Measurements from ENCODE around the gene AAMP. TPM values are rescaled to one million over a fixed set of nuclear protein-coding genes. Genes with fewer than 3 reads are reported as not detected.
A peak's percentile ranks its signal among the peaks of the same experiment; 100 is the strongest.

The AAMP gene
- total RNA-seq, 1 donor from 2014 or later = 82.2 TPM

DNA sequence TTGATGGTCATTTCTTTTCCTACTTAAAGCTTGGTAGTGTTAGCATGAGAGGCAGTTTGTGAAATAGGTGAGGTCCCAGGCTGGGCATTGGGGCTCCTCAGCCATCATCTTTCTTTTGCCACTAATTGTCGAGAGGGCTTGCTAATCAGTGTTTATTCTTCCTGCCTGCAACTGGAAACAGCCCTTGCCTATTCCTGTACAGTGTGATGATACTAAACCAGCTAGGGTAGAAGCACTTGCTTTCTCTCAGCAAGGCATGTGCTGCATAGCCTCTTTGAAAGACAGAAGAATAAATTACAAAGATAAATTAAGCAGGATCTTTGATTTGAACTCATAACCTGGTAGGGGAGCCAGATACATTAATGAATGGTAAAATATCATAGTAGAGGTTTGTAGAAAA is 25.7 kb downstream of the AAMP start:
- Mint-ChIP-seq H3K4me3 (peak overlapping the region; percentile 65), H3K27ac (peak overlapping the region; percentile 86), H3K9me3 (no peaks in the 10 kb centered on the region), H3K4me1 (ENCODE audit: unreplicated experiment) (peaks cover 8% of the 10 kb centered on the region), H3K36me3 (peaks cover 19% of the 10 kb centered on the region), H3K27me3 (no peaks in the 10 kb centered on the region)
- no peak for DNase-seq (ENCODE audit: extremely low spot score, unreplicated experiment)
- TF ChIP-seq, protein P1, sequence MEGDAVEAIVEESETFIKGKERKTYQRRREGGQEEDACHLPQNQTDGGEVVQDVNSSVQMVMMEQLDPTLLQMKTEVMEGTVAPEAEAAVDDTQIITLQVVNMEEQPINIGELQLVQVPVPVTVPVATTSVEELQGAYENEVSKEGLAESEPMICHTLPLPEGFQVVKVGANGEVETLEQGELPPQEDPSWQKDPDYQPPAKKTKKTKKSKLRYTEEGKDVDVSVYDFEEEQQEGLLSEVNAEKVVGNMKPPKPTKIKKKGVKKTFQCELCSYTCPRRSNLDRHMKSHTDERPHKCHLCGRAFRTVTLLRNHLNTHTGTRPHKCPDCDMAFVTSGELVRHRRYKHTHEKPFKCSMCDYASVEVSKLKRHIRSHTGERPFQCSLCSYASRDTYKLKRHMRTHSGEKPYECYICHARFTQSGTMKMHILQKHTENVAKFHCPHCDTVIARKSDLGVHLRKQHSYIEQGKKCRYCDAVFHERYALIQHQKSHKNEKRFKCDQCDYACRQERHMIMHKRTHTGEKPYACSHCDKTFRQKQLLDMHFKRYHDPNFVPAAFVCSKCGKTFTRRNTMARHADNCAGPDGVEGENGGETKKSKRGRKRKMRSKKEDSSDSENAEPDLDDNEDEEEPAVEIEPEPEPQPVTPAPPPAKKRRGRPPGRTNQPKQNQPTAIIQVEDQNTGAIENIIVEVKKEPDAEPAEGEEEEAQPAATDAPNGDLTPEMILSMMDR (conservative IDR thresholded peaks at IDR 0.05) = no peak

DNA sequence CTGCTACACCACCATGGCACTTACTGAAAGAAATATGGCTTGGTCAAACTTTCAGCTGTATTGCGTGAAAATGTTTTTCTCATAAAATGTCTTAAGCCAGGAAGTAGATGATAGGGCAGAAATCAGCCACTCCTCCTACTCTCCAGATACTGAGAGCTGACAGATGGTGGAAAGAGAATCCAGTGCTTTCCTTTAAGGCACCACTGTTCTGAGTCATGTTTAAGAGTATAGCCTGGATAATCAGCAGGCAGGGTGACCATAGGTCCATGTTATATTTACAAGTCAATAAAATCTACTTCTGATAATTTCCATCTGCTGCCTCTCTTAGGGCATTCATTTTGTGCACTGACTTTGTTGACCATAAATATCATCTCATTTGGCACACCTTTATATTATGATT is 31.1 kb downstream of the AAMP start:
- H3K4me3 Mint-ChIP-seq = no peak overlapping the region
- H3K36me3 Mint-ChIP-seq = peaks cover 25% of the 10 kb centered on the region

DNA sequence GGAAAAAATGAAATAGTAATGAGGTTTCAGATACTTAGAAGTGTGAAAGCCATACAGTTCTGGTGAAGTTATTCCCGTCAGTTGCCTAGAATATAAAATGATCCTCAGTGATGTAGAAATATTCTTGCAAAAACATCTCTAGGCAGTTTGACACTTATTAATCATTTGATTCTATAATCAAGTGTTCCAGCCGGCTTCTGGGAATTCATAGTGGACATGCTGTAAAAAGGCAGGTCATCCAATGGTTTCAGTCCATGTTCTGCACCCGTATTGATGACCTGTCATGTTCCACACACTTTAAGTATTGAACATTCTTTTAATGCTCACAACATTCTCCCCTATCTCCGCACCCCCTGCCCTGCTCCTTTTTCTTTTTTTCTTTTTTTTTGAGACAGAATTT is 33.1 kb downstream of the AAMP start:
- TF ChIP-seq, protein P1 (conservative IDR thresholded peaks at IDR 0.05) = no peak
- no peak for DNase-seq (ENCODE audit: extremely low spot score, unreplicated experiment)
- H3K4me3 Mint-ChIP-seq = no peak overlapping the region
- H3K4me1 Mint-ChIP-seq (ENCODE audit: unreplicated experiment) = no peaks in the 10 kb centered on the region
- no peak overlapping the region for H3K27ac Mint-ChIP-seq
- H3K36me3 Mint-ChIP-seq = peaks cover 31% of the 10 kb centered on the region
- no peaks in the 10 kb centered on the region for H3K9me3 Mint-ChIP-seq
- no peaks in the 10 kb centered on the region for H3K27me3 Mint-ChIP-seq

More for the DNA sequence above, 31.1 kb downstream of the AAMP start:
- TF ChIP-seq, protein P1 (conservative IDR thresholded peaks at IDR 0.05) = no peak
- H3K9me3 Mint-ChIP-seq = no peaks in the 10 kb centered on the region
- no peaks in the 10 kb centered on the region for H3K4me1 Mint-ChIP-seq (ENCODE audit: unreplicated experiment)
- no peak for DNase-seq (ENCODE audit: extremely low spot score, unreplicated experiment)
- H3K27me3 Mint-ChIP-seq = no peaks in the 10 kb centered on the region
- no peak overlapping the region for H3K27ac Mint-ChIP-seq

DNA sequence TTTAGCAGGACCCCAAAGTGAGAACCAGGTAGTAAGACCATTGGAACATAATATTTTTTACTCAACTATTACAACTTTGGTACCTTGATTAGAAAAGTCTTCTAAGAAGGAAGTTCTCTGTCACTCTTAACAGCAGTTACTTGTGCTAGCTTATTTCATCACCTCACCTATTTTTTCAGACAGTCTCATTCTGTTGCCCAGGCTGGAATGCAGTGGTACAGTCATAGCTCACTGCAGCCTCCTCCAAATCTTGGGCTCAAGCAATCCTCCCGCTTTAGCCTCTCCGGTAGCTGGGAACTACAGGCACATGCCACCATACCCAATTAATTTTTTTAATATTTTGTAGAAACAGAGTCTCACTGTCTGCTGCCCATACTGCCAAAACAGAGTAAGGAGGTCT is 34.9 kb downstream of the AAMP start:
- no peak overlapping the region for H3K27ac Mint-ChIP-seq
- H3K9me3 Mint-ChIP-seq = no peaks in the 10 kb centered on the region
- H3K4me1 Mint-ChIP-seq (ENCODE audit: unreplicated experiment) = no peaks in the 10 kb centered on the region
- no peak for DNase-seq (ENCODE audit: extremely low spot score, unreplicated experiment)
- no peak overlapping the region for H3K4me3 Mint-ChIP-seq
- TF ChIP-seq, protein P1 (conservative IDR thresholded peaks at IDR 0.05) = no peak
- H3K36me3 Mint-ChIP-seq = peaks cover 41% of the 10 kb centered on the region
- no peaks in the 10 kb centered on the region for H3K27me3 Mint-ChIP-seq

DNA sequence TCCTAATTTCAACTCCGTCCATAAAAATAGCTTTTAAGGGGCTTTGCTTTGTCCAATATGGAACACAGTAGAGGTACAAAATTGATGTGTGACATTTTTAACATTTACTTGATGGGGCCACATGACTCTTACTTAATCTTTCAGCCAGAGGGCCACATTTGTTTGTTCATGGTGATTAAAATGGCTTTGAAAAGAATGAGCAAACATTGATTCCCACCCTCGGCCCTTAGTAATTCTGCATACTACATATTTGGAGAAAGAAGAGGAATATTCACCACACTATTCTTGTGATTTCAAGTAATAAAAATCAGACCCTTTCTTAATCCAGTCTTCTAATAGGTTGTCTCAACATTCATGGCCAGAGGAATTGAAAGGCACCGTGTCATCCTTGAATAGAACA is 35.4 kb downstream of the AAMP start:
- H3K27me3 Mint-ChIP-seq = no peaks in the 10 kb centered on the region
- H3K36me3 Mint-ChIP-seq = peaks cover 41% of the 10 kb centered on the region
- H3K4me3 Mint-ChIP-seq = no peak overlapping the region
- H3K9me3 Mint-ChIP-seq = no peaks in the 10 kb centered on the region
- H3K27ac Mint-ChIP-seq = peak overlapping the region; percentile 12
- TF ChIP-seq, protein P1 (conservative IDR thresholded peaks at IDR 0.05) = no peak
- H3K4me1 Mint-ChIP-seq (ENCODE audit: unreplicated experiment) = no peaks in the 10 kb centered on the region
- no peak for DNase-seq (ENCODE audit: extremely low spot score, unreplicated experiment)

DNA sequence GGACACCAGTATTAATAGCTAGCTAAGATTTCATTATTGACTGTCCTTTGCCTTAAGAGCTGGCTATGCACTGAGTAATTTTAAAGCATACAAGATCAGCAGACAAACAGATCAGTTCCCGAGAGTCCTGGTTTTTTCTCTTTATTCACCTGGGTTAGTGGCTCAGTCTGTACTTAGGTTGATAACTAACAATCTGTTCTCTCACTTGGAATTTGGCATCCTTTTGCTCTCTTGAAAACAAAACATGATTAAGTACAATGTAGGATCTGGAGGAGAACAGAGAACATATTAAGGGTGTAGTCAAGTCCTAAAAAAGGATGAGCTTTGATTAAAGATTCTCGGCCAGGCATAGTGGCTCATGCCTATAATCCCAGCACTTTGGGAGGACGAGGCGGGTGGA is 36.4 kb downstream of the AAMP start:
- Mint-ChIP-seq H3K9me3 (no peaks in the 10 kb centered on the region), H3K27ac (no peak overlapping the region), H3K36me3 (peaks cover 39% of the 10 kb centered on the region), H3K4me1 (ENCODE audit: unreplicated experiment) (no peaks in the 10 kb centered on the region), H3K4me3 (no peak overlapping the region), H3K27me3 (no peaks in the 10 kb centered on the region)
- TF ChIP-seq, protein P1 (conservative IDR thresholded peaks at IDR 0.05) = no peak
- DNase-seq (ENCODE audit: extremely low spot score, unreplicated experiment) = no peak
